Peyer's patch (tissue), 4 donors: ENCODE data around the gene GIMAP2.

Experiments used
- POLR2A ChIP-seq, 2 donors: fragments of 450-650 bp; IDR thresholded peaks; one replicate each; pipeline ENCODE4 v1.5.1; 2017; ENCODE audit warnings: antibody characterized with exemption in 2 of 2, mild to moderate bottlenecking in 2 of 2, moderate library complexity in 2 of 2
- TF ChIP-seq, protein P1 (sequence below), 6 experiments: fragments of 450-650 bp in 4 of 6; fragments of 200-600 bp in 2 of 6; sonication (generic) in 1 of 6; IDR thresholded peaks; one replicate each; pipeline ENCODE4 v1.5.1; 2017 to 2019; ENCODE audit warnings: antibody characterized with exemption in 6 of 6, mild to moderate bottlenecking in 3 of 6, moderate library complexity in 1 of 6

- TF ChIP-seq, protein P1, sequence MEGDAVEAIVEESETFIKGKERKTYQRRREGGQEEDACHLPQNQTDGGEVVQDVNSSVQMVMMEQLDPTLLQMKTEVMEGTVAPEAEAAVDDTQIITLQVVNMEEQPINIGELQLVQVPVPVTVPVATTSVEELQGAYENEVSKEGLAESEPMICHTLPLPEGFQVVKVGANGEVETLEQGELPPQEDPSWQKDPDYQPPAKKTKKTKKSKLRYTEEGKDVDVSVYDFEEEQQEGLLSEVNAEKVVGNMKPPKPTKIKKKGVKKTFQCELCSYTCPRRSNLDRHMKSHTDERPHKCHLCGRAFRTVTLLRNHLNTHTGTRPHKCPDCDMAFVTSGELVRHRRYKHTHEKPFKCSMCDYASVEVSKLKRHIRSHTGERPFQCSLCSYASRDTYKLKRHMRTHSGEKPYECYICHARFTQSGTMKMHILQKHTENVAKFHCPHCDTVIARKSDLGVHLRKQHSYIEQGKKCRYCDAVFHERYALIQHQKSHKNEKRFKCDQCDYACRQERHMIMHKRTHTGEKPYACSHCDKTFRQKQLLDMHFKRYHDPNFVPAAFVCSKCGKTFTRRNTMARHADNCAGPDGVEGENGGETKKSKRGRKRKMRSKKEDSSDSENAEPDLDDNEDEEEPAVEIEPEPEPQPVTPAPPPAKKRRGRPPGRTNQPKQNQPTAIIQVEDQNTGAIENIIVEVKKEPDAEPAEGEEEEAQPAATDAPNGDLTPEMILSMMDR (IDR thresholded peaks at IDR 0.05) = no peak
- no peak for TF ChIP-seq POLR2A (IDR thresholded peaks at IDR 0.05)
These were observed 42.6 kb upstream of the GIMAP2 start for GRCh38 chr7:150642926-150643325.
